Measurements from ENCODE around the gene FAM72C.
"Not testable (repeated sequence)": the region's sequence is repeated elsewhere in the genome, so short reads cannot be mapped to it uniquely, and the experiment has no call there.

FAM72C gene

DNA sequence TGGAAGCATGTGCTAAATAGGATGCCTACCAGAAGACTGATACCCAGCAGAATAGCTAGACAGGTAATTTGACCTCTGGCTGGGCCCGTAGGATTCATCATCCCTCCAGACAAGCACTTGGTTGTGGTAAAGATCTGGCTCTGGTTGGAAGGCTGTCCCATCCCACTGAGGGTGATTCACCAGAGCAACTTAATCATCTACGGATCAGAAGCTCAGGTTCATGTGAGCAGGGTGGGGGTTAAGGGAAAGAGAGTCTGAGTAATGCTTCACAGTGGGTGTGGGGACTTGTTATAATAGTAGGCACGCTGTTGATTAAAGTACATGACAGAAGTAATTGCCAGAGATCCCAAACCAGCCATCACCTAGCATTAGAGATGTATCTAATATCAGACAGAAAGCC lies 26.5 kb downstream of the FAM72C start:
- H3K9me3 Mint-ChIP-seq; H3K4me1 Mint-ChIP-seq (ENCODE audit: low read depth); H3K27me3 Mint-ChIP-seq; H3K36me3 Mint-ChIP-seq (ENCODE audit: low read depth); H3K27ac Mint-ChIP-seq; H3K4me3 Mint-ChIP-seq: not testable (repeated sequence)

DNA sequence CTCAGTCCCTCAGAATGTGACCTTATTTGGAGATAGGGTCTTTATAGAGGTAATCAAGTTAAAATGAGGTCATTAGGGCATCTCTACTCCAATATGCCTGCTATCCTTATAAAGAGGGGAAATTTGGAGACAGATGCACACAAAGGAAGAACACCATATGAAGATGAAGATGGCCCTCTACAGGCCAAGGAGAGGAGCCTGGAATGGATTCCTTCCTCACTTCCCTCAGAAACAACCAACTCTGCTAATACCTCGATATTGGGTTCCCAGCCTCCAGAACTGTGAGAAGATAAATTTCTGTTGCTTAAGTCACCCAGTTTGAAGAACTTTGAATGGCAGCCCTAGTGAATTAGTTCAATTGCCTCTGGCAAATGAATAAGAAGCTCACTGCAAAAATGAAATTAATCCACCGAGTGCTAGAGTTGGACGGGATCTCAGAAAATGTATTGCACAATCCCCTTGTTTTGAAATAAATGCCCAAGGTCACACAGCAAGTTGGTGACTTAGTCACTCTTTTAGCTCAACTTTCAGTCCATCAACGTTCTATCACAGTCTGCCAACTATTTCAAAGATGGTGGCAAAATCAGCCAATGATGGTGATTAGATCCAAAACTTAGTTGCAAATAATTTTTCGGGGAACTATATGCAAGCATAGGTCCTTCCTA lies 27.1 kb downstream of the FAM72C start:
- not testable (repeated sequence) for H3K36me3 Mint-ChIP-seq (ENCODE audit: low read depth); H3K27ac Mint-ChIP-seq; H3K4me3 Mint-ChIP-seq; H3K27me3 Mint-ChIP-seq; H3K4me1 Mint-ChIP-seq (ENCODE audit: low read depth); H3K9me3 Mint-ChIP-seq

DNA sequence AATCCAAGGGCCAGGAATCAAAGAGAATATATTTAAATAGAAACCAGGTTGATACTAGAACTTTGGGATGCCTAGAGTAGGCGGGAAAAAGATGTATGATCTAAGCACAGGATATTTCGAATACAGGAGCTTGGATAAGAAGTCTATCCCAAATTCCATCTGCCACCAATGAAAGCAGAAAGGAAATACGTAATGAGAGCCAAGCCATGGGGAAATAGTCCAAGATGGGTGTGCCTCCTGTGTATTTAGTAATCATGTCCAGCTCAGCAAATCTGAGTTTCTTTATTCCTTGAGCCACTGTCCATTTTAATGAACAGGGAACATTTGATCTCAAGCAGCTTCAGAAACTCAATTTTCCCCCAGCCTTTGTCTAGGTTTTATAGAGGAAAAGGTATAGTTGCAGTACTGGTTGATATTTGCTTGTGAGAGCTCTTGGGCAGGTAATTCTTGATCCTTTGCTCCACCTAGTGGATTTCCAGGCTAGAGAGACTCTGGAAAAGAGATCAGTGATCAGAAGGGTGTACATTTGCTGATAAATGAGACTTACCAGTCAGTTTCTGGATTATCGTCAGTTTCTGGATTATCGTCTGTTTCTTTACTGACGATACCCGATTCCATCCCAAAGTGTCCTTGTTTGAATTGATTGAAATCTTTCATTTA lies 28.3 kb downstream of the FAM72C start:
- H3K27ac Mint-ChIP-seq; H3K4me1 Mint-ChIP-seq (ENCODE audit: low read depth); H3K4me3 Mint-ChIP-seq; H3K27me3 Mint-ChIP-seq; H3K9me3 Mint-ChIP-seq; H3K36me3 Mint-ChIP-seq (ENCODE audit: low read depth): not testable (repeated sequence)

DNA sequence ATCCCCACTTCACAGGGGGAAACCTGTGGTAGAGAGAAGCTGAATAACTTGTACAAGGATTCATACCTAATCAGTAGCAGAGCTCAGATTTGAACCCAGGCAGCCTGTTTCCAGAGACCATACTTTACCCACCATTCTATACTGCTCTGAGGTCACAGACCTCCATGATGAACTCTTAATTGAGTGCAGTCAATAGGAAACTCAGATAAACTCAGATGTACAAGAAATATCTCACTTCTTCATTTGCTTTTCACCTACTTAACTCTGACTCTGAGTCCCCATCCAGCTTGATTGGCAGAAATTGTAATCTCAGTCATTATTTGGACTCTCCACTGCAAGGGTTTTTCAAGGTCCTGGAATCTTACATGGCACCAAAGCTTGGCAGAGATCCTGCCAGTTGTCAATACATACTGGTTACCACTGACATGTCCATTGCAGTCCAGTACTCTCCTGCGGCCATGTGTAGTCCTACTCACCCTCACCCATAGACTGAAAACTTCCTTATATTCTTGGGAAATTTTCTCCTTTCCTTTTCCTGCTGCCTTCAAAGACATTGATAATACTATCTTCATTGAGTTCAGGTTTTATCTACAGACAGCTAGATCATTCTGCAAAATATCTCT lies 29.4 kb downstream of the FAM72C start:
- not testable (repeated sequence) for H3K27me3 Mint-ChIP-seq; H3K9me3 Mint-ChIP-seq; H3K4me1 Mint-ChIP-seq (ENCODE audit: low read depth); H3K4me3 Mint-ChIP-seq; H3K27ac Mint-ChIP-seq; H3K36me3 Mint-ChIP-seq (ENCODE audit: low read depth)

DNA sequence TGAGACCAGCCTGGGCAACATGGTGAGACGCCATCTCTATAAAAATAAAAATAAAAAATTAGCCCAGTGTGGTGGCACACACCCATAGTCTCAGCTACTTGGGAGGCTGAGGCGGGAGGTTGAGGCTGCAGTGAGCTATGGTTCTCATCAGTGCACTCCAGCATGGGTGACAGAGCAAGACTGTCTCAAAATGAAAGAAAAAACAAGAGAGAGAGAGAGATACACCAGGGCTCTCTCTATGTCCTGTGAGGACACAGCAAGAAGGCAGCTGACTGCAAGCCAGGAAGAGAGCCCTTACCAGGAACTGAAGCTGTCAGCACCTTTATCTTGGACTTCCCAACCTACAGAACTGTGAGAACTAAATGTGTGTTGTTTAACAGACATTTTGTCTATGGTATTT lies 32.1 kb downstream of the FAM72C start:
- not testable (repeated sequence) for H3K9me3 Mint-ChIP-seq; H3K4me3 Mint-ChIP-seq; H3K36me3 Mint-ChIP-seq (ENCODE audit: low read depth); H3K27me3 Mint-ChIP-seq; H3K4me1 Mint-ChIP-seq (ENCODE audit: low read depth); H3K27ac Mint-ChIP-seq

DNA sequence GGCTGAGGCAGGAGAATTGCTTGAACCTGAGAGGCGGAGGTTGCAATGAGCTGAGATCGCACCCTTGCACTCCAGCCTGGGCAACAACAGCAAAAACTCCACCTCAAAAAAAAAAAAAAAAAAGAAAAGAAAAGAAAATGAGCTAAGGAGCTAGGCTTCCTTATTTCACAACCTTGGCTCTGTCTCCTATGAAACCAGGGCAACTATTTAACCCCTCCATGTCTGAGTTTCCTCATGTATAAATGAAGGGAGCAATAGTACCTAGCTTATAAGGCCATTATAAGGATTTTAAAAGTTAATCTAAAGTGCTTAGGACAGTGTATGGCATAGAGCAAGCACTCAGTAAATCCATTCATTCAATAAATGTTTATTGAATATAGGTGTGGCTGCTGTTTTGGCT lies 32.9 kb downstream of the FAM72C start:
- H3K4me1 Mint-ChIP-seq (ENCODE audit: low read depth); H3K27me3 Mint-ChIP-seq; H3K27ac Mint-ChIP-seq; H3K36me3 Mint-ChIP-seq (ENCODE audit: low read depth); H3K9me3 Mint-ChIP-seq; H3K4me3 Mint-ChIP-seq: not testable (repeated sequence)

DNA sequence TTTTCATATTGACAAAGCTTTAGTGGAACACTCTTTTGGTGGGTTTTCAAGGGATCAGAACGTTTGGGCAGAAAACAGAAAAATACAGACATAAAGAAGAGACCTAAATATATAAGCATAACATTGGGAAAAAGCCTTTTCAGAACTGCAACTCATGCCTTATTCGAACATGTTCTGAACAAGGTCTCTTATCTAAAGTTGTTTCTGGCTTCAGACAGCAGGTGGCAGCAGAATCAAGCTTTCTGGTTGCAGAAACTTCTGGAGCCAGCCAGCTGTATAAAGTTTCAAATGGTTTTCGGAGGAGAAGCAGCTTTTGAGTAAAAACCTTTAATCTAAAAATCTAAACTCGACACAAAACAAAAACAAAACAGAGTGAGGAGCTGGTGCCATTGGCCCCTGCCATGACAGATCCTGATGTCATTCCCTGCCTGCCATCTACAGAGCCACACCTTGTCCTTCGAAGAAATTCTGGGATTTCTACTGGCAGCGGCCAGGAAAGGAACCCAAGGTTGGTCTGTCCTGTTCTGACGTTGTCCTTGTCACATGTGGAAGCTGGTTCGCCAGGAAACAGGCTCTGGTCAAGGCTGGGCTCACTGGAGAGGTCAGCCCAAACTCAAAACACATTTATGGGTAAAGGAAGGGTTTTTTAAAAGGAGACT lies 35.2 kb downstream of the FAM72C start:
- not testable (repeated sequence) for H3K27ac Mint-ChIP-seq; H3K4me3 Mint-ChIP-seq; H3K36me3 Mint-ChIP-seq (ENCODE audit: low read depth); H3K4me1 Mint-ChIP-seq (ENCODE audit: low read depth); H3K27me3 Mint-ChIP-seq; H3K9me3 Mint-ChIP-seq

DNA sequence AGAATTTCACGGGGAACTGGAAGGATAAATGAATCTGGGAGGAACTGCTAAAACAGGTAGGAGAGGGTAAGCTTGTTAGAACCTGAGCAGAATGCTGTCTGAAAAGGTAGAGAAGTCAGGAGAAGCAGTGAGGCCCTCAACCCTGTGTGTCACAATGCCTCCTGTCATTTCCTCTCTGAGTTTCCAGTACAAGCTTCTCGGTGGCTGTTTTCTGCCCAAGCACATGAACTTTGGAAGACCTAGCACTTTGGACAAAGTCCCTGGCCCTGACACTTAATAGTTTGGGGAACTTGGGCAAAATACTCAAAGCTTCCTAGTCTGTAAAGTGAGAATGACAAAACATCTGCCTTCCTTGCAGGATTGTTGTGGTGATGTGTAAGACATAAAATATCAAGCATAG lies 52.7 kb downstream of the FAM72C start:
- H3K27me3 Mint-ChIP-seq; H3K36me3 Mint-ChIP-seq (ENCODE audit: low read depth); H3K4me3 Mint-ChIP-seq; H3K9me3 Mint-ChIP-seq; H3K27ac Mint-ChIP-seq; H3K4me1 Mint-ChIP-seq (ENCODE audit: low read depth): not testable (repeated sequence)

DNA sequence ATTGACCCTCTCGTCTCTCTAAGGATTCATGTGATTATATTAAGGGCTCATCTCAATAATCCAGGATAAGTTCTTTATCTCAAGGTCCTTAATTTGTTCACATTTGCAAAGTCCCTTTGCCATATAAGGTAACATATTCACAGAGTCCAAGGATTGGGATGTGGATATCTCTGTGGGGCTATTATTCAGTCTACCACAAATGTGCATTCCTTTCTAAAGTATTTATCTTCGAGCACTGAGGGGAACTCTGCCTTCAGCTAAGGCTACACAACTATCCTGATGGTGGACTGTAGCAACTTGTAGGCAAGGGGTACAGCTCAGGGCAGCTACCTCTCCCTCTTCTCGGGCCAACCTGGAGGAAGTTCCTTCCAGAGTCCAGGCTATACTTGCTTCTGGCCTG lies 53.2 kb downstream of the FAM72C start:
- H3K27ac Mint-ChIP-seq; H3K4me1 Mint-ChIP-seq (ENCODE audit: low read depth); H3K27me3 Mint-ChIP-seq; H3K4me3 Mint-ChIP-seq; H3K36me3 Mint-ChIP-seq (ENCODE audit: low read depth); H3K9me3 Mint-ChIP-seq: not testable (repeated sequence)

DNA sequence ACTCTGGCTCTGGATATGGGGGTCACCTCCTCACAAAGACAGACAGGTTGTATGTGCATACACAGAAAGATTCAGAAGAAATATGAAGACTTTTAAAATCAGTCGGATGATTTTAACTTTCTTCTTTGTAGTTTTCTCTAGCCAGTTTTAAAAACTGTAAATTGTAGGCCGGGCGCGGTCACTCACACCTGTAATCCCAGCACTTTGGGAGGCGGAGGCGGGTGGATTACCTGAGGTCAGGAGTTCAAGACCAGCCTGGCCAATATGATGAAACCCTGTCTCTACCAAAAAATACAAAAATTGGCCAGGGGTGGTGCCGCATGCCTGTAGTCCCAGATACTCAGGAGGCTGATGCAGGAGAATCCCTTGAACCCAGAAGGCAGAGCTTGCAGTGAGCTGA lies 58.1 kb downstream of the FAM72C start:
- H3K27ac Mint-ChIP-seq; H3K36me3 Mint-ChIP-seq (ENCODE audit: low read depth); H3K27me3 Mint-ChIP-seq; H3K4me3 Mint-ChIP-seq; H3K4me1 Mint-ChIP-seq (ENCODE audit: low read depth); H3K9me3 Mint-ChIP-seq: not testable (repeated sequence)

All from stimulated activated naive CD8-positive, alpha-beta T cell treated with anti-CD3 and anti-CD28 coated beads, Interleukin-15, Interleukin-2, amounts not matched to agents 100 ng/mL and 50 ng/mL, for 24 hours (primary cell).